Liver (tissue), 3 donors: Measurements from ENCODE around the gene PPIE.

ENCODE experiments used
- RAD21 ChIP-seq, 2 donors: IDR thresholded peaks; 2 replicates each; pipeline ENCODE4 v1.6.1; 2016; ENCODE audit warnings: antibody characterized with exemption in 2 of 2, mild to moderate bottlenecking in 2 of 2
- RXRA ChIP-seq, 2 donors: IDR thresholded peaks; 2 replicates each; pipeline ENCODE4 v1.6.1; 2017 to 2018; ENCODE audit warnings: antibody characterized with exemption in 2 of 2, mild to moderate bottlenecking in 1 of 2
- SP1 ChIP-seq: IDR thresholded peaks from 2 replicates; pipeline ENCODE4 v1.6.1; 2018; ENCODE audit warnings: antibody characterized with exemption, mild to moderate bottlenecking
- YY1 ChIP-seq: IDR thresholded peaks from 2 replicates; pipeline ENCODE4 v1.6.1; 2016; ENCODE audit warnings: antibody characterized with exemption, mild to moderate bottlenecking
- TF ChIP-seq, protein P1 (sequence below): IDR thresholded peaks from 2 replicates; pipeline ENCODE4 v1.6.1; 2016; ENCODE audit warnings: antibody characterized with exemption
- TF ChIP-seq, protein P2 (sequence below): fragments of 150-350 bp; IDR thresholded peaks from 2 replicates; pipeline ENCODE4 v1.5.1; 2017; ENCODE audit warnings: improper control_type of control experiment, low read depth, low read length; ENCODE audit not compliant: missing input control
- TF ChIP-seq, protein P3 (sequence below): IDR thresholded peaks from 2 replicates; pipeline ENCODE4 v1.6.1; 2016; ENCODE audit warnings: antibody characterized with exemption
- donor health status: healthy.
- donor health status: healthy.

DNA sequence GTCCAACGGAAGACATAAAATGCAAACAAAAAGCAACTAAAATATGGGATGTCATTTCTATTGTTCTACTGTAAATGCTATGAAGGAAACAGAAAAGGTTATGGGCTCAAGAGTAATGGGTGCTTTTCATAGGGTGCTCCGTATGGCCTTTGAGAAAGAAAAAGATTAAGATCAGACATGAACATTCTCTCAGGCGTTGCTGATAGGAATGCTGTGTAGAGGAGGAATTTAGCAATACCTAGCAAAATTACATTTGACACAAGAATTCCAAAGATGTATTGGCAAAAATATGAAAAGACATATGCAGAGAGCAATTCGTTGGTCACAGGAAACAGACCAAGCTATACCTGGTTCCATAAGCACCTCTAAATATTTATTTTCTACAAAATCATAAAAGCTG, 38.2 kb downstream of the PPIE start:
- TF ChIP-seq, protein P1, sequence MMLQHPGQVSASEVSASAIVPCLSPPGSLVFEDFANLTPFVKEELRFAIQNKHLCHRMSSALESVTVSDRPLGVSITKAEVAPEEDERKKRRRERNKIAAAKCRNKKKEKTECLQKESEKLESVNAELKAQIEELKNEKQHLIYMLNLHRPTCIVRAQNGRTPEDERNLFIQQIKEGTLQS, result no peak
- no peak for TF ChIP-seq SP1
- TF ChIP-seq RAD21 (IDR thresholded peaks at IDR 0.05), result no peak
- TF ChIP-seq, protein P2, sequence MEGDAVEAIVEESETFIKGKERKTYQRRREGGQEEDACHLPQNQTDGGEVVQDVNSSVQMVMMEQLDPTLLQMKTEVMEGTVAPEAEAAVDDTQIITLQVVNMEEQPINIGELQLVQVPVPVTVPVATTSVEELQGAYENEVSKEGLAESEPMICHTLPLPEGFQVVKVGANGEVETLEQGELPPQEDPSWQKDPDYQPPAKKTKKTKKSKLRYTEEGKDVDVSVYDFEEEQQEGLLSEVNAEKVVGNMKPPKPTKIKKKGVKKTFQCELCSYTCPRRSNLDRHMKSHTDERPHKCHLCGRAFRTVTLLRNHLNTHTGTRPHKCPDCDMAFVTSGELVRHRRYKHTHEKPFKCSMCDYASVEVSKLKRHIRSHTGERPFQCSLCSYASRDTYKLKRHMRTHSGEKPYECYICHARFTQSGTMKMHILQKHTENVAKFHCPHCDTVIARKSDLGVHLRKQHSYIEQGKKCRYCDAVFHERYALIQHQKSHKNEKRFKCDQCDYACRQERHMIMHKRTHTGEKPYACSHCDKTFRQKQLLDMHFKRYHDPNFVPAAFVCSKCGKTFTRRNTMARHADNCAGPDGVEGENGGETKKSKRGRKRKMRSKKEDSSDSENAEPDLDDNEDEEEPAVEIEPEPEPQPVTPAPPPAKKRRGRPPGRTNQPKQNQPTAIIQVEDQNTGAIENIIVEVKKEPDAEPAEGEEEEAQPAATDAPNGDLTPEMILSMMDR, result no peak
- TF ChIP-seq RXRA (IDR thresholded peaks at IDR 0.05), result no peak
- no peak for TF ChIP-seq YY1
- TF ChIP-seq, protein P3, sequence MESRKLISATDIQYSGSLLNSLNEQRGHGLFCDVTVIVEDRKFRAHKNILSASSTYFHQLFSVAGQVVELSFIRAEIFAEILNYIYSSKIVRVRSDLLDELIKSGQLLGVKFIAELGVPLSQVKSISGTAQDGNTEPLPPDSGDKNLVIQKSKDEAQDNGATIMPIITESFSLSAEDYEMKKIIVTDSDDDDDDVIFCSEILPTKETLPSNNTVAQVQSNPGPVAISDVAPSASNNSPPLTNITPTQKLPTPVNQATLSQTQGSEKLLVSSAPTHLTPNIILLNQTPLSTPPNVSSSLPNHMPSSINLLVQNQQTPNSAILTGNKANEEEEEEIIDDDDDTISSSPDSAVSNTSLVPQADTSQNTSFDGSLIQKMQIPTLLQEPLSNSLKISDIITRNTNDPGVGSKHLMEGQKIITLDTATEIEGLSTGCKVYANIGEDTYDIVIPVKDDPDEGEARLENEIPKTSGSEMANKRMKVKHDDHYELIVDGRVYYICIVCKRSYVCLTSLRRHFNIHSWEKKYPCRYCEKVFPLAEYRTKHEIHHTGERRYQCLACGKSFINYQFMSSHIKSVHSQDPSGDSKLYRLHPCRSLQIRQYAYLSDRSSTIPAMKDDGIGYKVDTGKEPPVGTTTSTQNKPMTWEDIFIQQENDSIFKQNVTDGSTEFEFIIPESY, result no peak
